ENCODE results near the gene TSPAN14. TPM values are rescaled to one million over a fixed set of nuclear protein-coding genes. Genes with fewer than 3 reads are reported as not detected.

Gene TSPAN14
- total RNA-seq, 1 donor from 2014 or later: 126 TPM

GRCh38 chr10:80487791-80488538, 33.9 kb downstream of the TSPAN14 start:
- no peak for DNase-seq (ENCODE audit: low spot score, unreplicated experiment)
- Mint-ChIP-seq H3K9me3 (ENCODE audit: low read depth) (no peaks in the 10 kb centered on the region), H3K27ac (peak overlapping the region; percentile 12), H3K4me3 (ENCODE audit: low read depth) (no peak overlapping the region), H3K4me1 (ENCODE audit: low read depth) (peaks cover 31% of the 10 kb centered on the region), H3K36me3 (ENCODE audit: insufficient read depth) (peaks cover 27% of the 10 kb centered on the region), H3K27me3 (no peaks in the 10 kb centered on the region)
- TF ChIP-seq CTCF (IDR thresholded peaks at IDR 0.05; ENCODE audit: unreplicated experiment): no peak

- Mint-ChIP-seq H3K27ac (no peak overlapping the region), H3K27me3 (no peaks in the 10 kb centered on the region), H3K4me1 (ENCODE audit: low read depth) (peaks cover 35% of the 10 kb centered on the region), H3K9me3 (ENCODE audit: low read depth) (no peaks in the 10 kb centered on the region), H3K4me3 (ENCODE audit: low read depth) (no peak overlapping the region), H3K36me3 (ENCODE audit: insufficient read depth) (peaks cover 29% of the 10 kb centered on the region)
- no peak for TF ChIP-seq CTCF (IDR thresholded peaks at IDR 0.05; ENCODE audit: unreplicated experiment)
- DNase-seq (ENCODE audit: low spot score, unreplicated experiment): no peak
Measured at GRCh38 chr10:80488539-80489066, 34.5 kb downstream of the TSPAN14 start.

- Mint-ChIP-seq H3K27ac (peak overlapping the region; percentile 29), H3K9me3 (ENCODE audit: low read depth) (no peaks in the 10 kb centered on the region), H3K4me1 (ENCODE audit: low read depth) (peaks cover 37% of the 10 kb centered on the region), H3K36me3 (ENCODE audit: insufficient read depth) (peaks cover 29% of the 10 kb centered on the region), H3K27me3 (no peaks in the 10 kb centered on the region), H3K4me3 (ENCODE audit: low read depth) (no peak overlapping the region)
- no peak for DNase-seq (ENCODE audit: low spot score, unreplicated experiment)
- TF ChIP-seq CTCF (IDR thresholded peaks at IDR 0.05; ENCODE audit: unreplicated experiment): no peak
Measured at GRCh38 chr10:80489371-80490112, 35.4 kb downstream of the TSPAN14 start.

- Mint-ChIP-seq H3K9me3 (ENCODE audit: low read depth) (no peaks in the 10 kb centered on the region), H3K27me3 (no peaks in the 10 kb centered on the region), H3K36me3 (ENCODE audit: insufficient read depth) (peaks cover 31% of the 10 kb centered on the region), H3K4me3 (ENCODE audit: low read depth) (no peak overlapping the region), H3K27ac (no peak overlapping the region), H3K4me1 (ENCODE audit: low read depth) (peaks cover 25% of the 10 kb centered on the region)
- DNase-seq (ENCODE audit: low spot score, unreplicated experiment): no peak
- TF ChIP-seq CTCF (IDR thresholded peaks at IDR 0.05; ENCODE audit: unreplicated experiment): no peak
Measured at GRCh38 chr10:80491251-80492102, 37.4 kb downstream of the TSPAN14 start.
